Chondrocyte (in vitro differentiated cells): Measurements from ENCODE around the gene CHMP4B. TPM values are rescaled to one million over a fixed set of nuclear protein-coding genes. Genes with fewer than 3 reads are reported as not detected.

Source experiments
- DNase-seq: peaks from one replicate; pipeline ENCODE4 v3.0.0; 2021; ENCODE audit warnings: mixed read lengths, low spot score
- H3K27ac Mint-ChIP-seq: one replicate; pipeline ENCODE4 v1.8.0; 2021; ENCODE audit warnings: mild to moderate bottlenecking, moderate library complexity, mixed read lengths; ENCODE audit not compliant: unreplicated experiment
- H3K27me3 Mint-ChIP-seq: 2 replicates; pipeline ENCODE4 v1.8.0; 2021; ENCODE audit warnings: low read depth, mixed read lengths
- H3K36me3 Mint-ChIP-seq: 2 replicates; pipeline ENCODE4 v1.8.0; 2021; ENCODE audit warnings: low read depth, mixed read lengths
- H3K4me1 Mint-ChIP-seq: 2 replicates; pipeline ENCODE4 v1.8.0; 2021; ENCODE audit warnings: low read depth, mild to moderate bottlenecking, mixed read lengths
- H3K4me3 Mint-ChIP-seq: one replicate; pipeline ENCODE4 v1.8.0; 2021; ENCODE audit warnings: mild to moderate bottlenecking, moderate library complexity, mixed read lengths; ENCODE audit not compliant: unreplicated experiment
- H3K9me3 Mint-ChIP-seq: 2 replicates; pipeline ENCODE4 v1.8.0; 2021; ENCODE audit warnings: low read depth, mixed read lengths
- total RNA-seq: library from RNA; stranded (reverse); gene quantifications from 3 replicates; pipeline ENCODE4 v1.2.1, GENCODE V29; 2021
- TF ChIP-seq, protein P1 (sequence below): fragments of 200-600 bp; sonication (generic); IDR thresholded peaks from 2 replicates; pipeline ENCODE4 v1.5.0; 2021; ENCODE audit warnings: antibody characterized with exemption, mild to moderate bottlenecking, moderate library complexity

The CHMP4B gene
- total RNA-seq, 1 donor from 2014 or later, result 122 TPM

DNA sequence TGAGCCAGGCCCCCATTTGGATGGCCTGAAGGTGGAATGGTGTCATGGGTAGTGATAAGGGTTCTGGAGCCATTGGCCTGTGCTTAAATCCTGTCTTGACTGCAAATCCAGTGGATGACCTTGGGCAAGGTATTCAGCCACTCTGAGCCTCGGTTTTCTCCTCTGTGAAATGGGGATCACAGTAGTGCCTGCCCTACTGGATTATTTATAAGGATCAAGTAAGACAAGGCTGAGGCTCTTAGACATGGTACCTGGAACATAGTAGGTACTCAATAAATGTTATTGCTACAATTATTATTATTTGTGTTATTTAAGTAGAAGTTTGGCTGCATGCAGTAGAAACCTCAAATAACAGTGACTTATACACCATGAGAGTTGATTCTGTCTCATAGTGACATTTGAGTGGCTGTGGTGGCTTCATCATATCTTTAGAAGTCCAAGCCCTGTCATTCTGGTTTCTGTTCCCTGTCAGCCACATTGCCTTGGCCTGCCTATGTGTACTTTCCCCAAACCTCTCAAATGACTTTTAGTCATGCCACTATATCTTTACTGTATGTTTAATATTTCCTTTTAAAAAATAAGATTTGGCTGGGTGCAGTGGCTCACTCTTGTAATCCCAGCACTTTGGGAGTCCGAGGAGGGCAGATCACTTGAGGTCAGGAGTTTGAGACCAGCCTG lies 37.6 kb upstream of the CHMP4B start:
- Mint-ChIP-seq H3K27me3 (no peaks in the 10 kb centered on the region), H3K4me3 (no peak overlapping the region), H3K4me1 (no peaks in the 10 kb centered on the region), H3K9me3 (no peaks in the 10 kb centered on the region), H3K36me3 (peaks cover 7% of the 10 kb centered on the region), H3K27ac (no peak overlapping the region)
- TF ChIP-seq, protein P1, sequence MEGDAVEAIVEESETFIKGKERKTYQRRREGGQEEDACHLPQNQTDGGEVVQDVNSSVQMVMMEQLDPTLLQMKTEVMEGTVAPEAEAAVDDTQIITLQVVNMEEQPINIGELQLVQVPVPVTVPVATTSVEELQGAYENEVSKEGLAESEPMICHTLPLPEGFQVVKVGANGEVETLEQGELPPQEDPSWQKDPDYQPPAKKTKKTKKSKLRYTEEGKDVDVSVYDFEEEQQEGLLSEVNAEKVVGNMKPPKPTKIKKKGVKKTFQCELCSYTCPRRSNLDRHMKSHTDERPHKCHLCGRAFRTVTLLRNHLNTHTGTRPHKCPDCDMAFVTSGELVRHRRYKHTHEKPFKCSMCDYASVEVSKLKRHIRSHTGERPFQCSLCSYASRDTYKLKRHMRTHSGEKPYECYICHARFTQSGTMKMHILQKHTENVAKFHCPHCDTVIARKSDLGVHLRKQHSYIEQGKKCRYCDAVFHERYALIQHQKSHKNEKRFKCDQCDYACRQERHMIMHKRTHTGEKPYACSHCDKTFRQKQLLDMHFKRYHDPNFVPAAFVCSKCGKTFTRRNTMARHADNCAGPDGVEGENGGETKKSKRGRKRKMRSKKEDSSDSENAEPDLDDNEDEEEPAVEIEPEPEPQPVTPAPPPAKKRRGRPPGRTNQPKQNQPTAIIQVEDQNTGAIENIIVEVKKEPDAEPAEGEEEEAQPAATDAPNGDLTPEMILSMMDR, result no peak
- no peak for DNase-seq

DNA sequence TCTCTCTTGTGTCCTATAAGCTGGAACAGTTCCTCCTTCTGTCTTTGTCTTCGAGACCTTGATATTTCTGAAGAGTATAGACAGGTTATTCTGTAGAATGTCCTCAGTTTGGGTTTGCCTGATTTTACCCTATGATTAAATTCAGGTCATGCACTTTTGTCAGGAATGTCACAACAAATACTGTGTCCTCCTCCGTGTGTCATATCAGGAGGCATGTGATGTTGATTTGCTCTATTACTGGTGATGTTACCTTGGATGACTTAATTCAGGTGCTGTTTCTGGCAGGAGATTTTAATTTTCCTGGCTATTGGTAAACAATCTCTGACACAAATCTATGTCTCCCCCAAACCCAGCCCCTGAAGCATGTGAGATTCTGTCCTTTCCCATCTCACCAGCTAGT lies 33.3 kb upstream of the CHMP4B start:
- no peaks in the 10 kb centered on the region for H3K9me3 Mint-ChIP-seq
- no peaks in the 10 kb centered on the region for H3K4me1 Mint-ChIP-seq
- H3K27ac Mint-ChIP-seq, result no peak overlapping the region
- H3K36me3 Mint-ChIP-seq, result peaks cover 4% of the 10 kb centered on the region
- no peak for DNase-seq
- H3K27me3 Mint-ChIP-seq, result no peaks in the 10 kb centered on the region
- TF ChIP-seq, protein P1, result no peak
- no peak overlapping the region for H3K4me3 Mint-ChIP-seq

DNA sequence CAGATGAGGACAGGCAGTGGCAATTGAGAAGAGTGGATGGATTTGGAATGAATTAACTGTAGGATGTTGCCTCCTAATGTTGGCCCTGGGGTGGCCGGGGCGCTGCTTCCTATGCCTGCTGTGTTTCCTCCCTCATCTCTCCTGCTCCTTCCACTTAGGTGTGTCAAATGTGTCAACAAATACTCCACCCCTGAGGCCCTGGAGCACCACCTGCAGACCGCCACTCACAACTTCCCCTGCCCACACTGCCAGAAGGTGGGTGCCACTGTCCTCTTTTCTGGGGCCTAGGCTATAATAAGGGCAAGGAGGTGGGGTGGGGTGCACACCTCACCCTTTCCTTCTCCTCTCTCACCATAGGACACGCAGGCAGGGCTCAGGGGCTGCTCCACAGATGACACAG lies 30.0 kb upstream of the CHMP4B start:
- H3K4me1 Mint-ChIP-seq, result no peaks in the 10 kb centered on the region
- no peak overlapping the region for H3K4me3 Mint-ChIP-seq
- peaks cover 2% of the 10 kb centered on the region for H3K36me3 Mint-ChIP-seq
- no peak for DNase-seq
- TF ChIP-seq, protein P1, result no peak
- no peak overlapping the region for H3K27ac Mint-ChIP-seq
- H3K9me3 Mint-ChIP-seq, result no peaks in the 10 kb centered on the region
- no peaks in the 10 kb centered on the region for H3K27me3 Mint-ChIP-seq

DNA sequence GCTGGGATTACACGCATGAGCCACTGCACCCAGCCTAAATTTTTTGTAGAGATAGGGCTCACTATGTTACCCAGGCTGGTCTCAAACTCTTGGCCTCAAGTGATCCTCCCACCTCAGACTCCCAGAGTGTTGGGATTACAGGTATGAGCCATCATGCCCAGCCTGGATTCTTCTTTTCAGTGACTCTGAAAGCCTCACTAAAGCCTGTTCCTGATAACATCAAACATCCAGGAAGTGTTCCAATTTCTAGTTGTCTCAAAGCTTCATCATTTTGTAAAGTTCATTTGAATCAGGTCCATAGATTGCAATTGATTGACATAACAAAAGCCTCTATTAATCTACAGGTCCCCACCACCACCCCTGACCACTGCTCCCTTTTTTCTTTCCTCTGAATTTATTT lies 29.2 kb upstream of the CHMP4B start:
- Mint-ChIP-seq H3K9me3 (no peaks in the 10 kb centered on the region), H3K36me3 (peaks cover 2% of the 10 kb centered on the region), H3K4me1 (no peaks in the 10 kb centered on the region), H3K27ac (no peak overlapping the region), H3K4me3 (no peak overlapping the region), H3K27me3 (no peaks in the 10 kb centered on the region)
- no peak for DNase-seq
- TF ChIP-seq, protein P1, result no peak

DNA sequence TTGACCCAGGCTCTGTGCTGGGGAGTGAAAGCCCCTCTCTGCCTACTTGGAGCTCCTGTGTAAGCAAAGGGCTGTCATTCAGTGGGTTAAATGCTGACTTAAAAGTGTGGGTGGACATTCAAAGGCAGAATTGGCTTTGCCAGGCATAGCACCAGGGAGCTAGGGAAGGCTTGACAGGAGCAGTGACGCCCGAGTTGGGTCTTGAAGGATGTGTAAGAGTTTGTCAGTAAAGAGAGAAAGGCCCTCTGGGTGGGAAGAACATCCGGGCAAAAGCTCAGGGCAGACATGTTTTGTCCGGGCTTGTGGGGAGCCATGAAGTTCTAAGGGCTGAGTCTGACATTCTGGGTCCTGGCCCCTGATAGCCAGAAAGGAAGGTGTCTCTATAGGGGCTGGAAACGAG lies 27.9 kb upstream of the CHMP4B start:
- Mint-ChIP-seq H3K4me1 (peaks cover under 1% of the 10 kb centered on the region), H3K27ac (no peak overlapping the region), H3K27me3 (no peaks in the 10 kb centered on the region), H3K4me3 (no peak overlapping the region), H3K36me3 (peaks cover 2% of the 10 kb centered on the region), H3K9me3 (no peaks in the 10 kb centered on the region)
- TF ChIP-seq, protein P1, result no peak
- no peak for DNase-seq
